Endothelial cell of umbilical vein (primary cell): ENCODE measurements around the gene RGS7. TPM values are rescaled to one million over a fixed set of nuclear protein-coding genes. Genes with fewer than 3 reads are reported as not detected.

ENCODE experiments used
- BruUV-seq: library from RNA; stranded (reverse); fragments of 400-500 nt; replicated peaks from 2 replicates; lab custom pipeline; 2021; lab: Mats Ljungman, UMichigan
- CTCF ChIA-PET: fragments of 300-600, 350-600 bp; sonication (Branson Sonifier 250); formaldehyde crosslinking; loops from one replicate; lab custom pipeline; 2021; ENCODE audit warnings: antibody characterized with exemption, inconsistent platforms; lab: Charles Lee
- POLR2A ChIA-PET: fragments of 300-600, 350-600 bp; sonication (Branson Sonifier 250); formaldehyde crosslinking; loops from one replicate; lab custom pipeline; 2021; ENCODE audit warnings: antibody characterized with exemption, inconsistent platforms; lab: Charles Lee
- DNase-seq: peaks from one replicate; pipeline ENCODE4 v3.0.0-alpha.2; 2011; ENCODE audit warnings: low read depth, low spot score
- FAIRE-seq: peaks from 2 replicates; lab custom pipeline; 2011; peaks lifted over from hg19 to GRCh38; lab: Jason Lieb, UNC
- H2AFZ ChIP-seq: 2 replicates; pipeline ENCODE4 v1.6.0; 2012; ENCODE audit warnings: low read depth, low read length, control low read depth, inconsistent platforms
- H3K27ac ChIP-seq: 2 replicates; pipeline ENCODE4 v1.5.1; 2011; ENCODE audit warnings: low read depth, mild to moderate bottlenecking, control low read depth, low read length, moderate library complexity; ENCODE audit not compliant: insufficient read depth
- H3K27me3 ChIP-seq, 2 experiments: 2 replicates each; pipeline versions ENCODE4 v1.6.0 to v1.6.1; 2011; ENCODE audit warnings: low read length in 2 of 2, mixed read lengths in 1 of 2; ENCODE audit not compliant: control insufficient read depth in 2 of 2, insufficient read depth in 2 of 2
- H3K36me3 ChIP-seq, 2 experiments: 2 replicates in 1 of 2; 3 replicates in 1 of 2; pipeline ENCODE4 v1.5.1; 2011; ENCODE audit warnings: low read length in 2 of 2, mild to moderate bottlenecking in 1 of 2, moderate library complexity in 1 of 2; ENCODE audit not compliant: control insufficient read depth in 2 of 2, insufficient read depth in 2 of 2; ENCODE audit errors: extremely low read depth in 1 of 2
- H3K4me1 ChIP-seq: 3 replicates; pipeline ENCODE4 v1.5.1; 2011; ENCODE audit warnings: mild to moderate bottlenecking, low read length; ENCODE audit not compliant: control insufficient read depth, insufficient read depth; ENCODE audit errors: extremely low read depth
- H3K4me2 ChIP-seq: 2 replicates; pipeline ENCODE4 v1.6.1; 2011; ENCODE audit warnings: low read length, control low read depth, mixed read lengths; ENCODE audit not compliant: insufficient read depth
- H3K4me3 ChIP-seq, 3 experiments: fragments of 200-600 bp in 1 of 3; sonication (generic), shearing (Covaris generic) in 1 of 3; replicated peaks in 1 of 3; 2 replicates each; pipeline ENCODE4 v1.5.1; 2011 to 2016; ENCODE audit warnings: control low read depth in 3 of 3, low read length in 3 of 3, mild to moderate bottlenecking in 2 of 3, inconsistent platforms in 1 of 3, low read depth in 1 of 3, moderate library complexity in 1 of 3; ENCODE audit not compliant: insufficient read depth in 1 of 3
- H3K79me2 ChIP-seq: 2 replicates; pipeline ENCODE4 v1.6.0; 2012; ENCODE audit warnings: low read length, inconsistent platforms; ENCODE audit not compliant: control insufficient read depth, insufficient read depth
- H3K9ac ChIP-seq: replicated peaks from 2 replicates; pipeline ENCODE3; 2011; ENCODE audit warnings: low read length, control low read depth; ENCODE audit not compliant: insufficient read depth; ENCODE audit errors: extremely low read depth
- H3K9me1 ChIP-seq: replicated peaks from 3 replicates; pipeline ENCODE4 v1.6.0; 2011; ENCODE audit warnings: mild to moderate bottlenecking, low read length; ENCODE audit not compliant: control insufficient read depth, insufficient read depth; ENCODE audit errors: extremely low read depth
- H3K9me3 ChIP-seq: replicated peaks from 2 replicates; pipeline ENCODE4 v1.5.1; 2012; ENCODE audit warnings: low read length, inconsistent platforms; ENCODE audit not compliant: control insufficient read depth, insufficient read depth
- H4K20me1 ChIP-seq: replicated peaks from 2 replicates; pipeline ENCODE3; 2011; ENCODE audit warnings: mild to moderate bottlenecking, low read length; ENCODE audit not compliant: control insufficient read depth, insufficient read depth; ENCODE audit errors: extremely low read depth
- EZH2 ChIP-seq: IDR thresholded peaks from 2 replicates; pipeline ENCODE4 v1.6.1; 2012; ENCODE audit warnings: borderline replicate concordance, low read depth, mild to moderate bottlenecking, moderate library complexity, low read length, inconsistent platforms; ENCODE audit not compliant: severe bottlenecking
- FOS ChIP-seq: IDR thresholded peaks from 2 replicates; pipeline ENCODE4 v1.6.1; 2011; ENCODE audit warnings: mild to moderate bottlenecking, low read length, moderate library complexity, borderline replicate concordance; ENCODE audit not compliant: insufficient read depth
- GATA2 ChIP-seq: IDR thresholded peaks from 2 replicates; pipeline ENCODE4 v1.7.0; 2011; ENCODE audit warnings: low read depth, mild to moderate bottlenecking, moderate library complexity, mixed read lengths, low read length; ENCODE audit not compliant: insufficient read length, insufficient read depth
- JUN ChIP-seq: IDR thresholded peaks from 2 replicates; pipeline ENCODE4 v1.6.1; 2011; ENCODE audit warnings: borderline replicate concordance, low read depth; ENCODE audit not compliant: insufficient read length, insufficient read depth
- MYC ChIP-seq: IDR thresholded peaks from one replicate; pipeline ENCODE4 v1.6.1; 2011; ENCODE audit warnings: mild to moderate bottlenecking, low read depth, low read length
- POLR2A ChIP-seq: IDR thresholded peaks from 2 replicates; pipeline ENCODE4 v1.6.1; 2012; ENCODE audit warnings: low read depth, mild to moderate bottlenecking, control low read depth, low read length
- POLR2AphosphoS5 ChIP-seq: IDR thresholded peaks from 2 replicates; pipeline ENCODE4 v1.6.1; 2012; ENCODE audit warnings: low read depth, mild to moderate bottlenecking, control low read depth, low read length, moderate library complexity; ENCODE audit not compliant: insufficient read depth
- dilution Hi-C: fragments of 300-500 bp; cut with MboI; formaldehyde crosslinking; loops from one replicate; pipeline ENCODE4 v1.15.0; 2019; ENCODE audit warnings: low sequenced_read_pairs; ENCODE audit not compliant: extremely low pct_ligation_motif_present
- intact Hi-C: fragments of 100-400 bp; cut with micrococcal nuclease; formaldehyde crosslinking; loops from one replicate; pipeline ENCODE4 v1.10.0; 2022
- polyA plus RNA-seq, 4 experiments: library from polyadenylated mRNA; depleted of rRNA in 3 of 4; stranded (reverse) in 3 of 4; unstranded in 1 of 4; fragments of >200 nt; gene quantifications; 2 replicates each; pipeline versions ENCODE4 v1.2.1 to v1.2.3, GENCODE V29; 2011 to 2012; ENCODE audit warnings: missing spikeins in 1 of 4
- total RNA-seq: library from RNA; stranded (reverse); gene quantifications from 2 replicates; pipeline ENCODE4 v1.2.3, GENCODE V29; 2021
- TF ChIP-seq, protein P1 (sequence below), 2 donors: IDR thresholded peaks; 1 replicate in 1 of 2; 2 replicates in 1 of 2; pipeline ENCODE4 v1.5.1; 2011; ENCODE audit warnings: low read length in 2 of 2, mild to moderate bottlenecking in 2 of 2, moderate library complexity in 2 of 2, control low read depth in 1 of 2, inconsistent platforms in 1 of 2, low read depth in 1 of 2; ENCODE audit not compliant: insufficient read depth in 1 of 2; ENCODE audit errors: extremely low read depth in 1 of 2
- TF ChIP-seq, protein P2 (sequence below): IDR thresholded peaks from 2 replicates; pipeline ENCODE4 v1.6.1; 2011; ENCODE audit not compliant: insufficient read depth, insufficient read length

RGS7 gene
- total and polyA plus RNA-seq, 2 donors (not counting 3 experiments of a cell fraction or from before 2014, with no cell fraction given): 0.43 to 0.44 TPM

DNA sequence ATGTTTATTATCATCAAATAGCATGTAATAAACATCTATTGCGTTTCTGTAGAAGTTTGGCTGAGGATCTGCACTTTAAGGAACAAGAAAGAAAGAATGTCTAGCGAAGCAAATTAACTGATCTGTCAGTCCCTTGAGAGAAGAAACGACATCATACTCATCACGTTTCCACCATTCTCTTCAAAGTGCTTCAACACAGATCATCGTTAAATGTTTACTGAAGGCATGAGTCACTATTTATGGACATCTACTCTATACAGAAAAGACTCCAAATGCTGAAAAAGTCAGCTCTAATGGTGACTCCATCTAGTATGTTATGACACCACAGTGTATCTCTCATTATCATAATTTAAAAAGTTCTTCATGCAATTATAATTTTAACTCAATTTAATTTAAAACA lies 369.1 kb downstream of the RGS7 start:
- Histone ChIP-seq H3K4me3 (no peak overlapping the region), H3K4me2 (no peak overlapping the region), H3K79me2 (no peaks in the 10 kb centered on the region), H3K9ac (no peak overlapping the region), H3K36me3 (no peaks in the 10 kb centered on the region), H3K4me1 (no peaks in the 10 kb centered on the region), H4K20me1 (no peaks in the 10 kb centered on the region), H3K27me3 (no peaks in the 10 kb centered on the region), H2AFZ (no peak overlapping the region), H3K9me1 (no peaks in the 10 kb centered on the region), H3K9me3 (no peaks in the 10 kb centered on the region), H3K27ac (no peak overlapping the region)
- TF ChIP-seq MYC: no peak
- TF ChIP-seq, protein P1, sequence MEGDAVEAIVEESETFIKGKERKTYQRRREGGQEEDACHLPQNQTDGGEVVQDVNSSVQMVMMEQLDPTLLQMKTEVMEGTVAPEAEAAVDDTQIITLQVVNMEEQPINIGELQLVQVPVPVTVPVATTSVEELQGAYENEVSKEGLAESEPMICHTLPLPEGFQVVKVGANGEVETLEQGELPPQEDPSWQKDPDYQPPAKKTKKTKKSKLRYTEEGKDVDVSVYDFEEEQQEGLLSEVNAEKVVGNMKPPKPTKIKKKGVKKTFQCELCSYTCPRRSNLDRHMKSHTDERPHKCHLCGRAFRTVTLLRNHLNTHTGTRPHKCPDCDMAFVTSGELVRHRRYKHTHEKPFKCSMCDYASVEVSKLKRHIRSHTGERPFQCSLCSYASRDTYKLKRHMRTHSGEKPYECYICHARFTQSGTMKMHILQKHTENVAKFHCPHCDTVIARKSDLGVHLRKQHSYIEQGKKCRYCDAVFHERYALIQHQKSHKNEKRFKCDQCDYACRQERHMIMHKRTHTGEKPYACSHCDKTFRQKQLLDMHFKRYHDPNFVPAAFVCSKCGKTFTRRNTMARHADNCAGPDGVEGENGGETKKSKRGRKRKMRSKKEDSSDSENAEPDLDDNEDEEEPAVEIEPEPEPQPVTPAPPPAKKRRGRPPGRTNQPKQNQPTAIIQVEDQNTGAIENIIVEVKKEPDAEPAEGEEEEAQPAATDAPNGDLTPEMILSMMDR (IDR thresholded peaks at IDR 0.05; ENCODE audit: extremely low read depth in 1 of 2, insufficient read depth in 1 of 2, low read depth in 1 of 2, low read length in 2 of 2): no peak
- TF ChIP-seq EZH2: no peak
- no peak for TF ChIP-seq FOS
- no peak for TF ChIP-seq GATA2
- TF ChIP-seq JUN: no peak
- TF ChIP-seq POLR2AphosphoS5: no peak
- no peak for TF ChIP-seq POLR2A
- TF ChIP-seq, protein P2, sequence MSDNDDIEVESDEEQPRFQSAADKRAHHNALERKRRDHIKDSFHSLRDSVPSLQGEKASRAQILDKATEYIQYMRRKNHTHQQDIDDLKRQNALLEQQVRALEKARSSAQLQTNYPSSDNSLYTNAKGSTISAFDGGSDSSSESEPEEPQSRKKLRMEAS: no peak
- ChIA-PET CTCF (no interaction called here), POLR2A (no interaction called here)
- intact Hi-C loops (no loop called here), dilution Hi-C loops (no loop called here)
- no peak for FAIRE-seq
- no TSS peak for BruUV-seq
- no peak for DNase-seq
